ENCODE data around the gene KREMEN1. TPM values are rescaled to one million over a fixed set of nuclear protein-coding genes. Genes with fewer than 3 reads are reported as not detected.
A peak's percentile ranks its signal among the peaks of the same experiment; 100 is the strongest.

Gene KREMEN1
- total and polyA plus RNA-seq, 9 of the 15 experiments (the other 6 are each of a cell fraction or from before 2014, with no cell fraction given), result 0.69 to 11.5 (median 4.3) TPM

GRCh38 chr22:29195118-29195963 lies 122.5 kb downstream of the KREMEN1 start (continued):
- TF ChIP-seq GABPB2 (CRISPR knock-in tag; conservative IDR thresholded peaks at IDR 0.05) (no peak), EZH2 (IDR thresholded peaks at IDR 0.05; ENCODE audit: borderline replicate concordance, low read depth, low read length) (no peak), ZNF583 (CRISPR knock-in tag; IDR thresholded peaks at IDR 0.05) (no peak), HNRNPLL (IDR thresholded peaks at IDR 0.05; ENCODE audit: low read depth, low read length, poor library complexity, severe bottlenecking) (no peak), ZNF589 (CRISPR knock-in tag; IDR thresholded peaks at IDR 0.05; ENCODE audit: low read depth) (peak; percentile 64; the same call in 1 of the 2 replicates), ZNF76 (CRISPR knock-in tag; IDR thresholded peaks at IDR 0.05; ENCODE audit: borderline replicate concordance) (peak; percentile 74; the same call in 1 of the 2 replicates), ZNF584 (CRISPR knock-in tag; IDR thresholded peaks at IDR 0.05; ENCODE audit: low read depth) (peak; percentile 84; the same call in 1 of the 2 replicates), LARP7 (IDR thresholded peaks at IDR 0.05) (peak; percentile 79; the same call in 1 of the 2 replicates), CBFA2T2 (conservative IDR thresholded peaks at IDR 0.05) (peak; percentile 92), ZNF398 (CRISPR knock-in tag; IDR thresholded peaks at IDR 0.05) (no peak), MEIS2 (IDR thresholded peaks at IDR 0.05; ENCODE audit: partially characterized antibody) (peak; percentile 77), THAP7 (CRISPR knock-in tag; IDR thresholded peaks at IDR 0.05) (no peak), RCOR1 (IDR thresholded peaks at IDR 0.05; ENCODE audit: borderline replicate concordance in 1 of 2, low read depth in 2 of 2, low read length in 2 of 2) (peak in 1 of 2 experiments; percentile 62; a peak in 3 of 4 replicates)
- TF ChIP-seq, protein P1, sequence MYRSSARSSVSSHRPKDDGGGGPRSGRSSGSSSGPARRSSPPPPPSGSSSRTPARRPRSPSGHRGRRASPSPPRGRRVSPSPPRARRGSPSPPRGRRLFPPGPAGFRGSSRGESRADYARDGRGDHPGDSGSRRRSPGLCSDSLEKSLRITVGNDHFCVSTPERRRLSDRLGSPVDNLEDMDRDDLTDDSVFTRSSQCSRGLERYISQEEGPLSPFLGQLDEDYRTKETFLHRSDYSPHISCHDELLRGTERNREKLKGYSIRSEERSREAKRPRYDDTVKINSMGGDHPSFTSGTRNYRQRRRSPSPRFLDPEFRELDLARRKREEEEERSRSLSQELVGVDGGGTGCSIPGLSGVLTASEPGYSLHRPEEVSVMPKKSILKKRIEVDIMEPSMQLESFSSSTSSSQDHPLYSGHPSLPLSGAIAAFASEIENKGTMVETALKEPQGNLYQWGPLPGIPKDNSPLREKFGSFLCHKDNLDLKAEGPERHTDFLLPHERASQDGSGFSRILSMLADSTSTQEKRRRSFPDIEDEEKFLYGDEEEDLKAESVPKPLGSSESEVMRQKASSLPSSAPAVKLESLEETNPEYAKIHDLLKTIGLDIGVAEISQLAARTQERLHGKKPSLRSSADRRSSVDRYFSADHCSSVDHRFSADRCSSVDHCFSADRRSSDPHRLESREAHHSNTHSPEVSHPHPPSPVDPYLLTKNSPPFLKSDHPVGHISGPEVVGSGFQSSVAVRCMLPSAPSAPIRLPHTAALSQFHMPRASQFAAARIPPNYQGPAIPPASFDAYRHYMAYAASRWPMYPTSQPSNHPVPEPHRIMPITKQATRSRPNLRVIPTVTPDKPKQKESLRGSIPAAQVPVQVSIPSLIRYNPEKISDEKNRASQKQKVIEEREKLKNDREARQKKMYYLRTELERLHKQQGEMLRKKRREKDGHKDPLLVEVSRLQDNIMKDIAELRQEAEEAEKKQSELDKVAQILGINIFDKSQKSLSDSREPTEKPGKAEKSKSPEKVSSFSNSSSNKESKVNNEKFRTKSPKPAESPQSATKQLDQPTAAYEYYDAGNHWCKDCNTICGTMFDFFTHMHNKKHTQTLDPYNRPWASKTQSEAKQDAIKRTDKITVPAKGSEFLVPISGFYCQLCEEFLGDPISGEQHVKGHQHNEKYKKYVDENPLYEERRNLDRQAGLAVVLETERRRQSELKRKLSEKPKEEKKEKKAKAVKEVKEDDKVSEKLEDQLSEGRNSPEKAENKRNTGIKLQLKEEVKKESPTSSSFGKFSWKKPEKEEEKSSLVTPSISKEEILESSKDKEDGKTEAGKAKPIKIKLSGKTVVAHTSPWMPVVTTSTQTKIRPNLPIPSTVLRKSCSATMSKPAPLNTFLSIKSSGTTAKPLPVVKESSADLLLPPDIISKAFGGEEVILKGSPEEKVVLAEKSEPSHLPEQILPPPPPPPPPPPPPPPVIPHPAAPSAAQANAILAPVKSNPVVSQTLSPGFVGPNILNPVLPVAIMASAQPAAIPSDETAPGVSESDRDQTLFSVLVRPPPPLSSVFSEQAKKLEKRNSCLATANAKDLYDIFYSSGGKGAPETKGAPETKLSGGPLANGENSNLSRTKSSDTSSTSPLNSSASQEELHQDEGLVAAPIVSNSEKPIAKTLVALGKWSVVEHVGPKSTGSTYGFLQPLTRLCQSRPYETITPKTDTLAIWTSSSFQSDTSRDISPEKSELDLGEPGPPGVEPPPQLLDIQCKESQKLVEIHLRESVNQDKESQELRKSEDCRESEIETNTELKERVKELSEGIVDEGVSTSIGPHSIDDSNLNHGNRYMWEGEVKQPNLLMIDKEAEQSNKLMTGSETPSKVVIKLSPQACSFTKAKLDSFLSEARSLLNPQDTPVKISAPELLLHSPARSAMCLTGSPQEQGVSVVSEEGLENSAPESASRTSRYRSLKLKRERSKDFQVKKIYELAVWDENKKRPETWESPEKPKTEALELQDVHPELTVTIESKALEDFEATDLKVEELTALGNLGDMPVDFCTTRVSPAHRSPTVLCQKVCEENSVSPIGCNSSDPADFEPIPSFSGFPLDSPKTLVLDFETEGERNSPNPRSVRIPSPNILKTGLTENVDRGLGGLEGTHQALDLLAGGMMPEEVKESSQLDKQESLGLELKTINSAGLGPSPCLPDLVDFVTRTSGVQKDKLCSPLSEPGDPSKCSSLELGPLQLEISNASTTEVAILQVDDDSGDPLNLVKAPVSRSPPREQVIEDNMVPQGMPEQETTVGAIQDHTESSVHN (IDR thresholded peaks at IDR 0.05; ENCODE audit: borderline replicate concordance in 1 of 2, low read depth in 1 of 2), result no peak
